SK-N-SH (cell line): Measurements from ENCODE around the gene CSTF2T. TPM values are rescaled to one million over a fixed set of nuclear protein-coding genes. Genes with fewer than 3 reads are reported as not detected.

ENCODE experiments used
- CTCF ChIA-PET: fragments of 300-600, 350-600 bp; formaldehyde crosslinking; extraction: SDS; loops from one replicate; lab custom pipeline; 2021; lab: Yijun Ruan, JAX
- POLR2A ChIA-PET: fragments of 350-600 bp; sonication (Branson Sonifier 250); formaldehyde crosslinking; extraction: SDS; loops from one replicate; lab custom pipeline; 2020; ENCODE audit warnings: antibody characterized with exemption, inconsistent platforms; lab: Yijun Ruan, JAX
- DNase-seq: peaks from one replicate; pipeline ENCODE4 v3.0.0; 2012
- H2AFZ ChIP-seq: fragments of 200-600 bp; sonication (generic); 2 replicates; pipeline ENCODE4 v1.8.1; 2016; ENCODE audit warnings: antibody characterized with exemption, mild to moderate bottlenecking, low read depth
- H3F3A ChIP-seq: fragments of 200-600 bp; sonication (generic); replicated peaks from 2 replicates; pipeline ENCODE3; 2016; ENCODE audit warnings: antibody characterized with exemption, mild to moderate bottlenecking; ENCODE audit not compliant: insufficient read depth
- H3K27ac ChIP-seq, 2 experiments: fragments of 200-500 bp in 1 of 2; fragments of 200-600 bp in 1 of 2; sonication (Bioruptor generic) in 1 of 2; sonication (generic), shearing (Covaris generic) in 1 of 2; 2 replicates each; pipeline versions ENCODE4 v1.5.1 to v1.6.1; 2014 to 2016; ENCODE audit warnings: low read depth in 2 of 2, inconsistent platforms in 1 of 2, low read length in 1 of 2, mild to moderate bottlenecking in 1 of 2, mixed read lengths in 1 of 2
- H3K27me3 ChIP-seq: fragments of 200-600 bp; sonication (generic), shearing (Covaris generic); 2 replicates; pipeline ENCODE4 v1.6.1; 2016; ENCODE audit warnings: mixed run types; ENCODE audit not compliant: insufficient read depth
- H3K36me3 ChIP-seq, 2 experiments: fragments of 200-500 bp in 1 of 2; fragments of 200-600 bp in 1 of 2; sonication (Bioruptor generic) in 1 of 2; sonication (generic) in 1 of 2; replicated peaks in 1 of 2; 2 replicates each; pipeline versions ENCODE3 to v1.5.1; 2014 to 2016; ENCODE audit warnings: low read length in 1 of 2, mild to moderate bottlenecking in 1 of 2; ENCODE audit not compliant: insufficient read depth in 2 of 2, control insufficient read depth in 1 of 2
- H3K4me1 ChIP-seq, 2 experiments: fragments of 200-500 bp in 1 of 2; fragments of 200-600 bp in 1 of 2; sonication (Bioruptor generic) in 1 of 2; sonication (generic), shearing (Covaris generic) in 1 of 2; 2 replicates each; pipeline versions ENCODE4 v1.5.1 to v1.6.1; 2014 to 2016; ENCODE audit warnings: low read depth in 1 of 2, low read length in 1 of 2, mixed run types in 1 of 2; ENCODE audit not compliant: insufficient read depth in 2 of 2, control insufficient read depth in 1 of 2
- H3K4me2 ChIP-seq: fragments of 200-600 bp; sonication (generic), shearing (Covaris generic); 2 replicates; pipeline ENCODE4 v1.6.1; 2017; ENCODE audit warnings: mixed run types
- H3K4me3 ChIP-seq, 2 experiments: fragments of 200-500 bp in 1 of 2; fragments of 200-600 bp in 1 of 2; sonication (Bioruptor generic) in 1 of 2; sonication (generic), shearing (Covaris generic) in 1 of 2; 2 replicates each; pipeline versions ENCODE4 v1.5.1 to v1.8.1; 2014 to 2016; ENCODE audit warnings: low read depth in 2 of 2, inconsistent platforms in 1 of 2, low read length in 1 of 2, mild to moderate bottlenecking in 1 of 2, mixed read lengths in 1 of 2, moderate library complexity in 1 of 2
- H3K79me2 ChIP-seq: fragments of 200-600 bp; sonication (generic); 2 replicates; pipeline ENCODE4 v1.8.1; 2017; ENCODE audit warnings: mild to moderate bottlenecking; ENCODE audit not compliant: insufficient read depth
- H3K9ac ChIP-seq: fragments of 200-600 bp; sonication (generic); 2 replicates; pipeline ENCODE4 v1.6.1; 2017; ENCODE audit warnings: mixed run types
- H3K9me2 ChIP-seq: fragments of 200-600 bp; sonication (generic); 2 replicates; pipeline ENCODE4 v1.6.1; 2017; ENCODE audit warnings: mixed run types
- H3K9me3 ChIP-seq: fragments of 200-600 bp; sonication (generic); 2 replicates; pipeline ENCODE4 v1.6.1; 2017; ENCODE audit warnings: mixed run types, mild to moderate bottlenecking, moderate library complexity
- H4K20me1 ChIP-seq: fragments of 200-600 bp; sonication (generic); 2 replicates; pipeline ENCODE4 v1.6.1; 2017; ENCODE audit warnings: mild to moderate bottlenecking, mixed run types; ENCODE audit not compliant: insufficient read depth
- CHD2 ChIP-seq: fragments of 150-350 bp; IDR thresholded peaks from 2 replicates; pipeline ENCODE4 v1.6.1; 2018; ENCODE audit warnings: low read length; ENCODE audit not compliant: partially characterized antibody
- ELF1 ChIP-seq: IDR thresholded peaks from 2 replicates; pipeline ENCODE4 v1.4.0; 2012
- FOSL2 ChIP-seq: IDR thresholded peaks from 2 replicates; pipeline ENCODE4 v1.4.0; 2012; ENCODE audit warnings: low read depth, mild to moderate bottlenecking, moderate library complexity, borderline replicate concordance
- FOXJ3 ChIP-seq: sonication (generic); formaldehyde crosslinking; IDR thresholded peaks from 2 replicates; pipeline ENCODE4 v1.5.1; 2020; ENCODE audit warnings: mild to moderate bottlenecking, missing genetic modification reagents
- FOXM1 ChIP-seq: IDR thresholded peaks from 2 replicates; pipeline ENCODE4 v1.4.0; 2012; ENCODE audit warnings: low read depth, mild to moderate bottlenecking
- MEF2A ChIP-seq: IDR thresholded peaks from 2 replicates; pipeline ENCODE4 v1.4.0; 2012; ENCODE audit warnings: low read depth, borderline replicate concordance
- MXI1 ChIP-seq: IDR thresholded peaks from 2 replicates; pipeline ENCODE4 v1.6.1; 2012; ENCODE audit warnings: mild to moderate bottlenecking, low read depth, low read length, improper control_type of control experiment
- NFIC ChIP-seq: IDR thresholded peaks from 2 replicates; pipeline ENCODE4 v1.4.0; 2012; ENCODE audit warnings: borderline replicate concordance
- POLR2AphosphoS5 ChIP-seq: IDR thresholded peaks from 2 replicates; pipeline ENCODE4 v1.6.1; 2012; ENCODE audit warnings: low read depth, low read length
- RCOR1 ChIP-seq: fragments of 150-350 bp; IDR thresholded peaks from 2 replicates; pipeline ENCODE4 v1.6.1; 2017; ENCODE audit warnings: antibody characterized with exemption, low read length
- RXRA ChIP-seq: IDR thresholded peaks from 2 replicates; pipeline ENCODE4 v1.4.0; 2012; ENCODE audit warnings: low read depth, mild to moderate bottlenecking, borderline replicate concordance
- SIN3A ChIP-seq: IDR thresholded peaks from 2 replicates; pipeline ENCODE4 v1.6.1; 2012; ENCODE audit warnings: low read depth, mild to moderate bottlenecking, low read length, moderate library complexity, borderline replicate concordance
- SMC3 ChIP-seq: IDR thresholded peaks from 2 replicates; pipeline ENCODE4 v1.6.1; 2012; ENCODE audit warnings: low read depth, low read length, improper control_type of control experiment
- TCF12 ChIP-seq: IDR thresholded peaks from 2 replicates; pipeline ENCODE4 v1.4.0; 2012
- TEAD4 ChIP-seq: IDR thresholded peaks from 2 replicates; pipeline ENCODE4 v1.4.0; 2012; ENCODE audit warnings: mild to moderate bottlenecking, borderline replicate concordance; ENCODE audit not compliant: insufficient read depth
- YY1 ChIP-seq: IDR thresholded peaks from 2 replicates; pipeline ENCODE4 v1.4.0; 2012; ENCODE audit warnings: low read depth, mild to moderate bottlenecking
- WGBS: methylation state at CpG from one replicate; pipeline ENCODE4 v1.1.6; 2017; ENCODE audit warnings: low lambda C conversion rate; 5-methylcytosine and 5-hydroxymethylcytosine counted together
- polyA plus RNA-seq, 3 experiments: library from polyadenylated mRNA; depleted of rRNA; stranded (reverse); fragments of >200 nt; gene quantifications; 2 replicates each; pipeline ENCODE4 v1.2.3, GENCODE V29; 2012
- TF ChIP-seq, protein P1 (sequence below): IDR thresholded peaks from 2 replicates; pipeline ENCODE4 v1.4.0; 2012; ENCODE audit warnings: low read depth, borderline replicate concordance
- TF ChIP-seq, protein P2 (sequence below): IDR thresholded peaks from 2 replicates; pipeline ENCODE4 v1.4.0; 2012; ENCODE audit warnings: low read depth, borderline replicate concordance
- TF ChIP-seq, protein P3 (sequence below): IDR thresholded peaks from 2 replicates; pipeline ENCODE4; 2012
- TF ChIP-seq, protein P4 (sequence below): IDR thresholded peaks from 2 replicates; pipeline ENCODE4 v1.6.1; 2012; ENCODE audit warnings: mild to moderate bottlenecking, low read depth, low read length, moderate library complexity

The CSTF2T gene
- polyA plus RNA-seq, 1 of the 3 experiments (the other 2 are of a cell fraction) = 4.3 TPM

DNA sequence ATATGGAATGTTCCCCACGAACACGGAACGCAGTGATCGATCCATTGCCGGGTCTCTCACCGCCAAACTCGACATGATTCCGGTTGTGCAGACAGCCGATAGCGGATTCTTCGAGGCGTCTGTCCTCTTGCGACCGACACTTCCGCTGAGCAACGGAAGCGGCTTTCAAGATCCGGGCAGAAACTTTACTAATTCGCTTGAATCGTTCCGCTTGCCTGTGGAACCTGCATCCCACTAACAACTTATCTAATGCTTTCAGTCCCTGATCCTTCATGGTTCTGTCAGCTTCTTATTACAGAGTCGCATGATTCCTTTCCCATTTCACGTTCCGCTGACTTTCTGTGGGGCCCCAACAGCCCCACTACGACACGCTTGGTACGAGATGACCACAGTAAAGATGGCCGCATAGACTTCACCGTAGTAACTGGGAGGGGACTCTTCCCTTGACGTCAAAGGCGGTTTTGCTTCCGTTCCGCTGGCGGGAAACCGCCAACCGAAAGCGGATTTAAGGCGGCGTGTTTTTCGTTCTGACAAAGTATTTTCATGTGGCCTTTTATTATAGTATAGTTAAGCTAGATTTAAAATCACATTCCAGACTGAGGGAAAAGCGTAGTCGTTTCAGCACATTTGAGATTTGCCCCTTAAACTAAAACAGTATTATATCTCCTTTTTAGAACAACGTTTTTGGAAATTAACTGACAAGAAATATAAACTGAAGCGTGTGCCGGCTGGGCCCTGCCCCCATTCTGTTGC, at the start of gene CSTF2T (continued):
- TF ChIP-seq, protein P1, sequence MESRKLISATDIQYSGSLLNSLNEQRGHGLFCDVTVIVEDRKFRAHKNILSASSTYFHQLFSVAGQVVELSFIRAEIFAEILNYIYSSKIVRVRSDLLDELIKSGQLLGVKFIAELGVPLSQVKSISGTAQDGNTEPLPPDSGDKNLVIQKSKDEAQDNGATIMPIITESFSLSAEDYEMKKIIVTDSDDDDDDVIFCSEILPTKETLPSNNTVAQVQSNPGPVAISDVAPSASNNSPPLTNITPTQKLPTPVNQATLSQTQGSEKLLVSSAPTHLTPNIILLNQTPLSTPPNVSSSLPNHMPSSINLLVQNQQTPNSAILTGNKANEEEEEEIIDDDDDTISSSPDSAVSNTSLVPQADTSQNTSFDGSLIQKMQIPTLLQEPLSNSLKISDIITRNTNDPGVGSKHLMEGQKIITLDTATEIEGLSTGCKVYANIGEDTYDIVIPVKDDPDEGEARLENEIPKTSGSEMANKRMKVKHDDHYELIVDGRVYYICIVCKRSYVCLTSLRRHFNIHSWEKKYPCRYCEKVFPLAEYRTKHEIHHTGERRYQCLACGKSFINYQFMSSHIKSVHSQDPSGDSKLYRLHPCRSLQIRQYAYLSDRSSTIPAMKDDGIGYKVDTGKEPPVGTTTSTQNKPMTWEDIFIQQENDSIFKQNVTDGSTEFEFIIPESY = no peak
- TF ChIP-seq FOSL2 (no peak), CHD2 (peak; percentile 47), MXI1 (peak; percentile 96), SMC3 (0 out of 2 replicates have a peak, but pooled peaks have one; percentile 18), RXRA (no peak), SIN3A (peak; percentile 58; the same call in 1 of the 2 replicates), TCF12 (no peak; the same call in 1 of the 2 replicates), FOXJ3 (CRISPR knock-in tag) (no peak), MEF2A (no peak; the same call in 1 of the 2 replicates)
- TF ChIP-seq, protein P2, sequence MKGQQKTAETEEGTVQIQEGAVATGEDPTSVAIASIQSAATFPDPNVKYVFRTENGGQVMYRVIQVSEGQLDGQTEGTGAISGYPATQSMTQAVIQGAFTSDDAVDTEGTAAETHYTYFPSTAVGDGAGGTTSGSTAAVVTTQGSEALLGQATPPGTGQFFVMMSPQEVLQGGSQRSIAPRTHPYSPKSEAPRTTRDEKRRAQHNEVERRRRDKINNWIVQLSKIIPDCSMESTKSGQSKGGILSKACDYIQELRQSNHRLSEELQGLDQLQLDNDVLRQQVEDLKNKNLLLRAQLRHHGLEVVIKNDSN = peak; percentile 27; the same call in 1 of the 2 replicates
- TF ChIP-seq, all 33 proteins: peak for 15

DNA sequence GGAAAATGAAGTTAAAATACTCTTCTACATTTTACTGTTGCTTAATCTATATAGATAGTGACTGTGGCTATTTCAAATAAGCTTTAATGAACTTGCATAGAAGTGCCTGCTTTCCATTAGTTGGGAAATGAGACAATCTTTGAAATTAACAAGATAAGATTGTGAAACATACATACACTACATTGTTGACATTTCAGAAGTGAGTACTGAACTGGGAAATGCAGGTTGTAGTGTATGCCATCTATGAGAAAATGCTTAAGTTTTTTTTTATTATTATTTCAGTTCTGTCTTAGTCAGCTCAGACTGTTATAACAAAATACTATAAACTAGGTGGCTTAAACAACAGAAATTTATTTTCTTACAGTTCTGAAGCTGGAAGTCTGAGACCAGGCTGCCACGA, 49.6 kb upstream of the CSTF2T start:
- no peaks in the 10 kb centered on the region for H3K27me3 ChIP-seq
- H3K4me2 ChIP-seq = no peak overlapping the region
- H3K4me1 ChIP-seq = no peaks in the 10 kb centered on the region
- WGBS = 50% methylated on average over 1 of the region's 1 CpG
- no peaks in the 10 kb centered on the region for H3F3A ChIP-seq
- no peaks in the 10 kb centered on the region for H3K79me2 ChIP-seq
- H3K36me3 ChIP-seq = no peaks in the 10 kb centered on the region
- CTCF ChIA-PET = interaction anchor here (1.5 to 1.6 kb wide), 2 partner anchors 12 to 16 kb away, joined by 3 to 4 read pairs; no protein-coding TSS in a partner anchor
- no peaks in the 10 kb centered on the region for H3K9me2 ChIP-seq
- POLR2A ChIA-PET = no interaction called here
- H3K9ac ChIP-seq = no peak overlapping the region
- no peaks in the 10 kb centered on the region for H4K20me1 ChIP-seq
- no peak overlapping the region for H3K4me3 ChIP-seq
- no peaks in the 10 kb centered on the region for H3K9me3 ChIP-seq
- DNase-seq = no peak
- no peak overlapping the region for H3K27ac ChIP-seq
- H2AFZ ChIP-seq = no peak overlapping the region
- TF ChIP-seq RCOR1 (no peak), TEAD4 (no peak), FOSL2 (no peak), POLR2AphosphoS5 (no peak), NFIC (no peak), ELF1 (no peak), SIN3A (no peak), FOXM1 (no peak), TCF12 (no peak), MXI1 (no peak), YY1 (no peak)
- TF ChIP-seq, protein P3, sequence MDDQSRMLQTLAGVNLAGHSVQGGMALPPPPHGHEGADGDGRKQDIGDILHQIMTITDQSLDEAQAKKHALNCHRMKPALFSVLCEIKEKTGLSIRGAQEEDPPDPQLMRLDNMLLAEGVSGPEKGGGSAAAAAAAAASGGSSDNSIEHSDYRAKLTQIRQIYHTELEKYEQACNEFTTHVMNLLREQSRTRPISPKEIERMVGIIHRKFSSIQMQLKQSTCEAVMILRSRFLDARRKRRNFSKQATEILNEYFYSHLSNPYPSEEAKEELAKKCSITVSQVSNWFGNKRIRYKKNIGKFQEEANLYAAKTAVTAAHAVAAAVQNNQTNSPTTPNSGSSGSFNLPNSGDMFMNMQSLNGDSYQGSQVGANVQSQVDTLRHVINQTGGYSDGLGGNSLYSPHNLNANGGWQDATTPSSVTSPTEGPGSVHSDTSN = no peak
- TF ChIP-seq, protein P1 = no peak
- TF ChIP-seq, protein P4, sequence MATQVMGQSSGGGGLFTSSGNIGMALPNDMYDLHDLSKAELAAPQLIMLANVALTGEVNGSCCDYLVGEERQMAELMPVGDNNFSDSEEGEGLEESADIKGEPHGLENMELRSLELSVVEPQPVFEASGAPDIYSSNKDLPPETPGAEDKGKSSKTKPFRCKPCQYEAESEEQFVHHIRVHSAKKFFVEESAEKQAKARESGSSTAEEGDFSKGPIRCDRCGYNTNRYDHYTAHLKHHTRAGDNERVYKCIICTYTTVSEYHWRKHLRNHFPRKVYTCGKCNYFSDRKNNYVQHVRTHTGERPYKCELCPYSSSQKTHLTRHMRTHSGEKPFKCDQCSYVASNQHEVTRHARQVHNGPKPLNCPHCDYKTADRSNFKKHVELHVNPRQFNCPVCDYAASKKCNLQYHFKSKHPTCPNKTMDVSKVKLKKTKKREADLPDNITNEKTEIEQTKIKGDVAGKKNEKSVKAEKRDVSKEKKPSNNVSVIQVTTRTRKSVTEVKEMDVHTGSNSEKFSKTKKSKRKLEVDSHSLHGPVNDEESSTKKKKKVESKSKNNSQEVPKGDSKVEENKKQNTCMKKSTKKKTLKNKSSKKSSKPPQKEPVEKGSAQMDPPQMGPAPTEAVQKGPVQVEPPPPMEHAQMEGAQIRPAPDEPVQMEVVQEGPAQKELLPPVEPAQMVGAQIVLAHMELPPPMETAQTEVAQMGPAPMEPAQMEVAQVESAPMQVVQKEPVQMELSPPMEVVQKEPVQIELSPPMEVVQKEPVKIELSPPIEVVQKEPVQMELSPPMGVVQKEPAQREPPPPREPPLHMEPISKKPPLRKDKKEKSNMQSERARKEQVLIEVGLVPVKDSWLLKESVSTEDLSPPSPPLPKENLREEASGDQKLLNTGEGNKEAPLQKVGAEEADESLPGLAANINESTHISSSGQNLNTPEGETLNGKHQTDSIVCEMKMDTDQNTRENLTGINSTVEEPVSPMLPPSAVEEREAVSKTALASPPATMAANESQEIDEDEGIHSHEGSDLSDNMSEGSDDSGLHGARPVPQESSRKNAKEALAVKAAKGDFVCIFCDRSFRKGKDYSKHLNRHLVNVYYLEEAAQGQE = no peak
